HepG2 (cell line): Measurements from ENCODE around the gene ZBTB22.

Source experiments
- CREB1 ChIP-seq, 2 experiments: fragments of 450-650 bp in 1 of 2; IDR thresholded peaks; 2 replicates each; pipeline ENCODE4 v1.6.1; 2016 to 2017; ENCODE audit warnings: control low read depth in 1 of 2, mild to moderate bottlenecking in 1 of 2, missing compliant biosample characterization in 1 of 2, missing genetic modification characterization in 1 of 2
- DNMT3B ChIP-seq: conservative IDR thresholded peaks from 2 replicates; pipeline ENCODE4 v1.6.1; 2016; ENCODE audit warnings: missing biosample characterization, control low read depth
- JUND ChIP-seq: sonication (generic); formaldehyde crosslinking; IDR thresholded peaks from 2 replicates; pipeline ENCODE4 v1.8.0; 2022; ENCODE audit warnings: mild to moderate bottlenecking, missing genetic modification reagents
- PHF8 ChIP-seq: sonication (generic); formaldehyde crosslinking; IDR thresholded peaks from 2 replicates; pipeline ENCODE4 v1.5.0; 2020; ENCODE audit warnings: missing genetic modification reagents
- ZBTB1 ChIP-seq: sonication (generic); formaldehyde crosslinking; IDR thresholded peaks from 2 replicates; pipeline ENCODE4 v1.4.0; 2020; ENCODE audit warnings: missing genetic modification reagents, borderline replicate concordance
- ZBTB26 ChIP-seq: IDR thresholded peaks from 2 replicates; pipeline ENCODE4 v1.6.1; 2016; ENCODE audit warnings: missing compliant biosample characterization, missing genetic modification reagents, borderline replicate concordance
- ZNF616 ChIP-seq: sonication (generic); formaldehyde crosslinking; IDR thresholded peaks from 2 replicates; pipeline ENCODE4 v1.5.0; 2020; ENCODE audit warnings: low read depth, mild to moderate bottlenecking, missing genetic modification reagents
- TF ChIP-seq, protein P1 (sequence below): sonication (generic); formaldehyde crosslinking; IDR thresholded peaks from 2 replicates; pipeline ENCODE4 v1.5.0; 2020; ENCODE audit warnings: mild to moderate bottlenecking, missing genetic modification reagents, moderate library complexity

- TF ChIP-seq ZBTB1 (CRISPR knock-in tag) (no peak), ZBTB26 (CRISPR knock-in tag) (no peak), PHF8 (CRISPR knock-in tag) (no peak), DNMT3B (CRISPR knock-in tag) (no peak), ZNF616 (CRISPR knock-in tag) (no peak), JUND (CRISPR knock-in tag) (no peak), CREB1 (IDR thresholded peaks at IDR 0.05) (no peak), CREB1 (CRISPR knock-in tag; IDR thresholded peaks at IDR 0.05) (no peak)
- TF ChIP-seq, protein P1, sequence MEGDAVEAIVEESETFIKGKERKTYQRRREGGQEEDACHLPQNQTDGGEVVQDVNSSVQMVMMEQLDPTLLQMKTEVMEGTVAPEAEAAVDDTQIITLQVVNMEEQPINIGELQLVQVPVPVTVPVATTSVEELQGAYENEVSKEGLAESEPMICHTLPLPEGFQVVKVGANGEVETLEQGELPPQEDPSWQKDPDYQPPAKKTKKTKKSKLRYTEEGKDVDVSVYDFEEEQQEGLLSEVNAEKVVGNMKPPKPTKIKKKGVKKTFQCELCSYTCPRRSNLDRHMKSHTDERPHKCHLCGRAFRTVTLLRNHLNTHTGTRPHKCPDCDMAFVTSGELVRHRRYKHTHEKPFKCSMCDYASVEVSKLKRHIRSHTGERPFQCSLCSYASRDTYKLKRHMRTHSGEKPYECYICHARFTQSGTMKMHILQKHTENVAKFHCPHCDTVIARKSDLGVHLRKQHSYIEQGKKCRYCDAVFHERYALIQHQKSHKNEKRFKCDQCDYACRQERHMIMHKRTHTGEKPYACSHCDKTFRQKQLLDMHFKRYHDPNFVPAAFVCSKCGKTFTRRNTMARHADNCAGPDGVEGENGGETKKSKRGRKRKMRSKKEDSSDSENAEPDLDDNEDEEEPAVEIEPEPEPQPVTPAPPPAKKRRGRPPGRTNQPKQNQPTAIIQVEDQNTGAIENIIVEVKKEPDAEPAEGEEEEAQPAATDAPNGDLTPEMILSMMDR (CRISPR knock-in tag), result no peak
These were observed 16.1 kb upstream of the ZBTB22 start for GRCh38 chr6:33333666-33334065.
